Left cardiac atrium (tissue), 4 donors: ENCODE measurements around the gene CCDC50. TPM values are rescaled to one million over a fixed set of nuclear protein-coding genes. Genes with fewer than 3 reads are reported as not detected.
A peak's percentile ranks its signal among the peaks of the same experiment; 100 is the strongest.

Experiments used
- ATAC-seq, 2 donors: fragments of 200-7000 bp; cut with Tn5 transposase; one replicate each; pipeline ENCODE4 v1.9.1; 2020; ENCODE audit warnings: mild to moderate bottlenecking in 2 of 2, moderate library complexity in 2 of 2
- DNase-seq: peaks from one replicate; pipeline ENCODE4 v3.0.0-alpha.2; 2020
- intact Hi-C, 2 donors: fragments of 100-400 bp; cut with DNase I; formaldehyde crosslinking; loops; one replicate each; pipeline versions ENCODE4 v1.14.1 to v1.15.1; 2022 to 2023
- total RNA-seq, 2 donors: library from RNA; stranded (reverse); fragmentation: NEBNext Ultra II Directional; extraction: Animal tissue kit (Norgen Biotek cat#: 25700); gene quantifications; one replicate each; pipeline ENCODE4 v1.2.1, GENCODE V29; 2021
- donor health status: DM: no; HTN: yes; CAD: no.
- donor health status: DM: no; HTN: yes; CAD: no; lungs with severe emphysema.
- donor health status: DM: yes; HTN: yes; CAD: no.
- donor health status: Dilated cardiomyopathy.

CCDC50 gene
- total RNA-seq, 2 donors from 2014 or later: 53.1 to 69.0 TPM

DNA sequence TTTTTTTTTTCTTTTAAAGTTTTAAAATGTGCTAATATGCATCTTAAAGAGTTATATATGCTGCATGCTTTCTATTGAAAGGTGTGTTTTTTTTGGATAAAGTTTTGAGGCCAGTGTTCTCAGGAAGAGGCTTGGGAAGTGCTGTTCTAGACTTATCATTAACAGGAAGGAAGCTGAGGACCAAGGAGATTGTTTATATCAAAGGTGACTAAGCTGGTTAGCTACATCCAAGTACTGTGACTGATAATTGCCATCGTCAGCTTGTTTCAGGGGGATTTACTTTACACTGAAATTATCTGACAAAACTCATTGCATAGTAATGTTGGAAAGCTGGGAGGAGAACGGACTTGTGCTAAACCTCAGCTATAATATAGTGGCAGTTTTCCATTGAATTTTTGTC is 37.5 kb downstream of the CCDC50 start:
- ATAC-seq: peak in 1 of 2 donors; percentile 53
- no peak for DNase-seq
- intact Hi-C loops: no loop called here

GRCh38 chr3:191368755-191369615 is 39.8 kb downstream of the CCDC50 start:
- intact Hi-C loops: no loop called here
- no peak for DNase-seq
- ATAC-seq: no peak

DNA sequence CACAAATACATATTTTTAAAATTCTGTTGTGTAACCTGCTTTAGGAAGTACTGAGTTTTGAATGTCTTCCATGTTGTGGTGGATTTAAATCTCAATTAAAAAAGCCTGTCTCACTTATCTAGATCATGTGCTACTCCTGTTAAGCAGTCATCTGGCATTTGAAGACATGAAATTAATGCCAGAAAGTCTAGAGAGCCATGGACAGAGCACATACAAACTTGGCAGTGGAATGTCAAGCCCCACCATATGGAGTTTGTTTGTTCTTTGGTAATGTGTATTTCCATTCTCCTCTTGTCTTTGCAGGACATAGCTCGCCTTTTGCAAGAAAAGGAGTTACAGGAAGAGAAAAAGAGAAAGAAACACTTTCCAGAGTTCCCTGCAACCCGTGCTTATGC is 40.4 kb downstream of the CCDC50 start:
- ATAC-seq (peak in 1 of 2 donors; percentile 47), DNase-seq (no peak)
- intact Hi-C loops: no loop called here

DNA sequence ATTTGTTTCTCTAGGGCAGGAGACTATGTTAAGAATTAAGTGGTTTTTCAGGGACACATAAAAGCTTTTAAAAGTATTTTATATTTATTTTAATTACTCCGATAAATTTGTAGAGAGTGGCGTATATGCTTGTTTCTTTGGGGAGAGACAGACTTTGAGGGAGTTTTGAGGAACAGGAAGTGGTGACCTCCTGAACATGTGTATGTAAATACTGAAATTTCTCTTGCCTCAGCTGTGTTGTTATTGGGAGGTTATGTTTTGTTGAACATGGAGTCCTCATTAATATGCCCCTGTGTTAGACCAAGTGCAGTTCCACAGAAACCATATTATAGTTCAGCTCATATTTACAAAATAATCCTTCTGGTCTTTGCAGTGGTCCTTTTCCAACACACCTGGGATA is 42.9 kb downstream of the CCDC50 start:
- intact Hi-C loops: no loop called here
- no peak for ATAC-seq
- no peak for DNase-seq

GRCh38 chr3:191373327-191373726 is 44.1 kb downstream of the CCDC50 start:
- intact Hi-C loops: no loop called here
- DNase-seq (no peak), ATAC-seq (no peak)

DNA sequence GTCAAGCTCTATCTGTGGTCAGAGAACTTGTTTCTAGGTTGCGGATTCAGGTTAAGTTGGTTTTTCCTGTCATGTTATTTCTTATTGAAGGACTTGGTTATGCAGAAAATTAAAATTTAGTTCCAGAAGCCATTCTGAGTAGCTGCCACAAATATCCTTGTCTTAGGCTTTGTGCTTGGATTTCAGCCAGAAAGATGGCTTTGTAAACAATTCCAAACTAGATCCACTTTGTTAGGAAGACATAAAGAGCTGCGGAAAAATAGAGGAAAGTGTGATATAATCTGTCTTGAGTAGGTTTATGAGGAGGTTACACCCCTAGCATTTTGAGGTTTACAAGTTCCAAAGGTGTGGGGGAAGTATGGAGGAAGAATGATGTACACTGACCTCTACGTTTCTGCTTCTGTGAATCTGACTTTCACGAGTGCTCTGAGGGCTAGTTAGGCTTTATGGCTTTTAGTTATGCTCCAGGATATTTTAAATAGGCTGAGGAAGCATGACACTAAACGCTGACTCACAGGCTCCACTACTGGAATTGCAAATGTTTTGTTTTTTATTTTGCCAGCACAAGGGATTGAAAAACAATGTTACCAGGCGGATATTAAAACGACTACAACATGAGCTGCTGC is 47.4 kb downstream of the CCDC50 start:
- ATAC-seq (peak; percentile 41 to 64), DNase-seq (no peak)
- intact Hi-C loops: loop anchor here in 1 of 2 donors (5.0 kb wide), 1 partner anchor 44 kb away; the partner anchor contains the start of gene UTS2B

GRCh38 chr3:191378142-191378812 is 49.1 kb downstream of the CCDC50 start:
- ATAC-seq (peak in 1 of 2 donors; percentile 47), DNase-seq (no peak)
- intact Hi-C loops: loop anchor here in 1 of 2 donors (5.0 kb wide), 1 partner anchor 46 kb away; the partner anchor contains the start of gene UTS2B

DNA sequence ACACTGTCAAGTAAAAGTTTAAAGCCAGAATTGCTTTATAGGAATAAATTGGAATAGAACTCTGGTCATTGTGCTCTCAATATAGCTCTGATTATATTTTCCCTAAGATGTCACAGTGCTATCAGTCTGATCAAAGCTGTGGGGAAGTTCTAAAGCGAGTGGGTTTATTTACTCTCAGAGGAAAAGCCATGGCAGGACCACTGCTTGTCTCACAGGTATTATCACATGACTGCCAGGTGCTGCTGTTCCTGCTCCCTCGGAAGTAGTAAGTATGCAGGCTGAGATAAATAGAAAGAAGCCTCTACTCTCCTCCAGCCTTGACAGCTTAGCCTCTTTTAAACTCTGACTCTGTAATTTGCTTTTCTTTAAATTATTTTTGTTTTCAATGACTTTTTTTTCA is 50.3 kb downstream of the CCDC50 start:
- DNase-seq: no peak
- no peak for ATAC-seq
- intact Hi-C loops: loop anchor here in 1 of 2 donors (5.0 kb wide), 1 partner anchor 47 kb away; the partner anchor contains the start of gene UTS2B

- no peak for DNase-seq
- intact Hi-C loops: loop anchor here in 1 of 2 donors (10.0 kb wide), 2 partner anchors 135 to 245 kb away; no protein-coding TSS in a partner anchor
- no peak for ATAC-seq
Observed at GRCh38 chr3:191380001-191380400, 50.8 kb downstream of the CCDC50 start.

- ATAC-seq (no peak), DNase-seq (no peak)
- intact Hi-C loops: loop anchor here in 1 of 2 donors (10.0 kb wide), 2 partner anchors 137 to 247 kb away; no protein-coding TSS in a partner anchor
Observed at GRCh38 chr3:191381303-191381702, 52.1 kb downstream of the CCDC50 start.

GRCh38 chr3:191382661-191383060 is 53.5 kb downstream of the CCDC50 start:
- ATAC-seq (no peak), DNase-seq (no peak)
- intact Hi-C loops: loop anchor here in 1 of 2 donors (10.0 kb wide), 2 partner anchors 138 to 248 kb away; no protein-coding TSS in a partner anchor

GRCh38 chr3:191383124-191383523 is 53.9 kb downstream of the CCDC50 start:
- ATAC-seq (peak; percentile 76 to 87), DNase-seq (no peak)
- intact Hi-C loops: loop anchor here in 1 of 2 donors (10.0 kb wide), 2 partner anchors 138 to 248 kb away; no protein-coding TSS in a partner anchor

DNA sequence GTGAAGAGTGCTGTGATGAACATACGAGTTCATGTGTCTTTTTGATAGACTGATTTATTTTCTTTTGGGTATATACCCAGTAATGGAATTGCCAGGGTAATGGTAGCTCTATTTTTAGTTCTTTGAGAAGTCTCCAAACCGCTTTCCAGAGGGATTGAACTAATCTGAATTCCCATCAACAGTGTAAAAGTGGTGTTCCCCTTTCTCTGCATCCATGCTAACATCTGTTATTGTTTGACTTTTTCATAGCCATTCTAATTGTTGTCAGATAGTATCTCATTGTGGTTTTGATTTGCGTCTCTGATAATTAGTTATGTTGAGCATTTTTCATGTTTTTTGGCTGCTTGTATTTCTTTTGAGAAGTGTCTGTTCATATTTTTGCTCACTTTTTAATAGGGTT is 55.9 kb downstream of the CCDC50 start:
- ATAC-seq: no peak
- intact Hi-C loops: loop anchor here in 1 of 2 donors (10.0 kb wide), 2 partner anchors 140 to 250 kb away; no protein-coding TSS in a partner anchor
- no peak for DNase-seq

DNA sequence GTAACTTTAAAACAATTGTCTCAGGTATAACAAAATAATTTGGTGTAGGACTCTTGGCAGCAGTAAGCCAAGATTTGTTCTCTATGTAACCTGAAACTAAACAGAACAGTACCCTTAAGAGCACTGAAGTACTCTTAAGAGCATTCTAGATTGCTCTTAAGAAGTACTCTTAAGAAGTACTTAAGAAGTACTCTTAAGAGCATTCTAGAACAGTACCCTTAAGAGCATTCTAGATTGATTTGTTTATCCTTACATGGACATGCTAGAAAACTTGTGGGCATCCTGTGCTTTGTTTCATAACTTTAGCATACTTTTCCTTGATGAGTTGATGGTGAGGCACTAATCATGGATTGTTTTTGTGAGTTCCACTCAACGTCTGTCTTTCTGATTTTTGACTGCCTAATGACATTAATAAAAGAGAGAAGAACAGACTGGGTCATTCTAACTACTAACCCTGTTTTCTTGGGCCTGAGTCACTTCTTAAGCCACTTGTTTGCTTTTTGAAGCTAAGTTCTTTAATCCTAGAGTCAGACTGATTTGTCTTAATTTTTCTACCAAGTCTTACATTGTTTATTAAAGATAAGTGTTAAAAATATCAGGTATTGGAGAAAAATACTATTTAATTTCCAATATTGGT is 58.4 kb downstream of the CCDC50 start:
- ATAC-seq (no peak), DNase-seq (no peak)
- intact Hi-C loops: loop anchor here in 1 of 2 donors (10.0 kb wide), 2 partner anchors 143 to 253 kb away; no protein-coding TSS in a partner anchor

DNA sequence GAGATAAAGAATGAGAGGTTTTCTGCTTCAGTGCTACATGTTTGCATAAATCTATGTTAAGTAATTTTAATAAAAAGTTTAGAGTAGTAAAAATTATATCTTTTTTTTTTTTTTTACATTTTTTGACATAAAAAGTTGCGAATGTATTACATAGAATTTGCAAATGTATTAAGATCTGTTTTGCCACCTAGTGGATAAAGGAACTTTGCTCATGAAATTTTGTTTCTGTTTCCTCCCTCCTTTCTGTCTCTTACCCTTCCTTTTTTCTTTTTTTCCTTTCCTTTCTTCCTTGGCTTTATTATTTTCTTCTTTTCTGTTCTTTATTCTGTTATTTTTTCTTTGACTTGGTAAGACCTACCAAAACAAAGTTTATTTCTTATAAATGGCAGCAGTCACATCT is 59.6 kb downstream of the CCDC50 start:
- ATAC-seq: no peak
- intact Hi-C loops: loop anchor here in 1 of 2 donors (10.0 kb wide), 2 partner anchors 144 to 254 kb away; no protein-coding TSS in a partner anchor
- no peak for DNase-seq

DNA sequence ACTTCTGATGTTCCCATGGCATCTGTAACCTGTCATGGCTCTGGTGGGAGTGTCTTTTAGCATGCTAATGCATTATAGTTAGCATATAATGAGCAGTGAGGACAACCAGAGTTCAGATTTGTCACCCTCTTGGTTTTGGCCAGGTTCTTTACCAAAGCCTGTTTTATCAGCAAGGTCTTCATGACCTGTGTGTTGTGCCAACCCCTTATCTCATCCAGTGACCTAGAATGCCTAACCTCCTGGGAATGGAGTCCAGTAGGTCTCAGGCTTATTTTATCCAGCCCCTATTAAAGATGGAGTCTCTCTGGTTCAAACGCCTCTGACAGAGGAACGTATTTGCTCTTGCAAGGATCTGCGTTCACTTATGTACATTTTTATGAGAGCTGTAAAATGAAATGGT is 61.4 kb downstream of the CCDC50 start:
- no peak for ATAC-seq
- intact Hi-C loops: no loop called here
- DNase-seq: no peak

- intact Hi-C loops: no loop called here
- no peak for DNase-seq
- no peak for ATAC-seq
Observed at GRCh38 chr3:191391861-191392808, 62.9 kb downstream of the CCDC50 start.

DNA sequence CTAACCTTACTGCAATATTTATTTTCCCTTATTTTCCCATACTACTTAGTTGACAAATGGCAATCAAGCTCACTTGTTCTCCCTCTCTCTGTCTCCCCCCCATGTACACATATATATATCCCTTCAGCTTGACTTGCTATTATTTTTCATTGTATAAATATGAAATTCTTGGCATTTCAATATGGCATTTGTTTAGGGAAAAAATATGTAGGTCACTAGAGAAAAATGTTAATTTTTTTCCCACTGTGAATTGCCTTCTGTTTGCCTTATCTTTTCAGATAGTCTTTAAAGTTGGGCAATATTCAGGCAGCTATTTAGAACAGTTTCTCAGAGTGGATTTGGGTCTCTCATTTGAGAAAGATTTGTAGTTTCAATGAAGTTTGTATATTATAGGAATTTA is 64.0 kb downstream of the CCDC50 start:
- intact Hi-C loops: no loop called here
- DNase-seq: no peak
- no peak for ATAC-seq
